ENCODE data around the gene ACD. TPM values are rescaled to one million over a fixed set of nuclear protein-coding genes. Genes with fewer than 3 reads are reported as not detected.

The ACD gene
- total RNA-seq (2022; extraction: Qiagen RNA extraction; ENCODE audit: low read depth): 24.1 to 37.2 TPM (median 32.7 TPM) in 5 replicates

GRCh38 chr16:67659675-67660563 lies at the start of gene ACD:
TSS of gene ACD (minus strand) at chr16:67660260. CDS start at chr16:67660220, 40 bp downstream.

GRCh38 chr16:67666559-67667452 lies 6.7 kb upstream of the ACD start, which contains the start of the genes C16orf86 and ENKD1:
TSS of gene C16orf86 (plus strand) at chr16:67666814. CDS start at chr16:67666971, 157 bp downstream.
TSS of gene ENKD1 (minus strand) at chr16:67666750. CDS start at chr16:67666442, 308 bp downstream.

GRCh38 chr16:67660564-67661028 lies 536 bp upstream of the ACD start, which contains the start of gene PARD6A:
TSS of gene PARD6A (plus strand) at chr16:67660960. CDS start at chr16:67661039, 79 bp downstream.

Other genes with a start within 250 kb of the ACD start
- gene ZDHHC1, start 243.8 kb downstream of the ACD start, total RNA-seq (2022; extraction: Qiagen RNA extraction; ENCODE audit: low read depth): 5.3 to 6.9 TPM (median 6.3 TPM) in 5 replicates
- 0.64 to 2.0 TPM (median 1.7 TPM) in 5 replicates for gene HSD11B2, start 229.1 kb downstream of the ACD start, total RNA-seq (2022; extraction: Qiagen RNA extraction; ENCODE audit: low read depth)
- gene ATP6V0D1, start 179.1 kb downstream of the ACD start, total RNA-seq (2022; extraction: Qiagen RNA extraction; ENCODE audit: low read depth): 104 to 119 TPM (median 107 TPM) in 5 replicates
- not detected in 5 replicates for gene AGRP, start 176.7 kb downstream of the ACD start, total RNA-seq (2022; extraction: Qiagen RNA extraction; ENCODE audit: low read depth)
- 38.6 to 43.8 TPM (median 41.5 TPM) in 5 replicates for gene RIPOR1, start 131.4 kb downstream of the ACD start, total RNA-seq (2022; extraction: Qiagen RNA extraction; ENCODE audit: low read depth)
- gene CTCF, start 97.7 kb downstream of the ACD start, total RNA-seq (2022; extraction: Qiagen RNA extraction; ENCODE audit: low read depth): 35.5 to 40.4 TPM (median 38.4 TPM) in 5 replicates
- 0.49 to 1.8 TPM (median 1.2 TPM) in 5 replicates for gene CARMIL2, start 15.1 kb downstream of the ACD start, total RNA-seq (2022; extraction: Qiagen RNA extraction; ENCODE audit: low read depth)
- 1.2 to 2.1 TPM (median 1.8 TPM) in 5 replicates for gene PARD6A, start 700 bp upstream of the ACD start, total RNA-seq (2022; extraction: Qiagen RNA extraction; ENCODE audit: low read depth)
- gene ENKD1, start 6.5 kb upstream of the ACD start, total RNA-seq (2022; extraction: Qiagen RNA extraction; ENCODE audit: low read depth): 8.0 to 11.8 TPM (median 10.9 TPM) in 5 replicates
- gene C16orf86, start 6.6 kb upstream of the ACD start, total RNA-seq (2022; extraction: Qiagen RNA extraction; ENCODE audit: low read depth): 0.06 to 0.17 TPM in 2 of 5 replicates, not detected in the others
- gene GFOD2, start 59.1 kb upstream of the ACD start, total RNA-seq (2022; extraction: Qiagen RNA extraction; ENCODE audit: low read depth): 16.1 to 17.8 TPM (median 17.5 TPM) in 5 replicates
- 8.5 to 11.0 TPM (median 9.6 TPM) in 5 replicates for gene RANBP10, start 146.3 kb upstream of the ACD start, total RNA-seq (2022; extraction: Qiagen RNA extraction; ENCODE audit: low read depth)
- gene TSNAXIP1, start 146.6 kb upstream of the ACD start, total RNA-seq (2022; extraction: Qiagen RNA extraction; ENCODE audit: low read depth): 0.32 to 0.56 TPM (median 0.47 TPM) in 5 replicates
- 25.6 to 42.9 TPM (median 41.3 TPM) in 5 replicates for gene THAP11, start 182.1 kb upstream of the ACD start, total RNA-seq (2022; extraction: Qiagen RNA extraction; ENCODE audit: low read depth)
- 229 to 266 TPM (median 237 TPM) in 5 replicates for gene NUTF2, start 186.7 kb upstream of the ACD start, total RNA-seq (2022; extraction: Qiagen RNA extraction; ENCODE audit: low read depth)
- 27.0 to 30.7 TPM (median 29.1 TPM) in 5 replicates for gene CENPT, start 187.4 kb upstream of the ACD start, total RNA-seq (2022; extraction: Qiagen RNA extraction; ENCODE audit: low read depth)
- 45.9 to 72.1 TPM (median 66.4 TPM) in 5 replicates for gene EDC4, start 212.8 kb upstream of the ACD start, total RNA-seq (2022; extraction: Qiagen RNA extraction; ENCODE audit: low read depth)
- 0.22 to 0.29 TPM in 2 of 5 replicates, not detected in the others for gene NRN1L, start 224.6 kb upstream of the ACD start, total RNA-seq (2022; extraction: Qiagen RNA extraction; ENCODE audit: low read depth)
- 12.7 to 20.2 TPM (median 14.9 TPM) in 5 replicates for gene PSKH1, start 233.0 kb upstream of the ACD start, total RNA-seq (2022; extraction: Qiagen RNA extraction; ENCODE audit: low read depth)

Measured in A549 treated with DMSO at 1 μM for 4 hours (cell line).